ENCODE measurements around the gene MAGI1.

GRCh38 chr3:65777050-65777449 is 261.7 kb downstream of the MAGI1 start:
- no peak for TF ChIP-seq CTCF (IDR thresholded peaks at IDR 0.05)
- no peak for TF ChIP-seq POLR2A (IDR thresholded peaks at IDR 0.05)

Measured in lower leg skin (tissue), 3 donors.